Large intestine (tissue), 3 donors: Measurements from ENCODE around the gene SPATA33. TPM values are rescaled to one million over a fixed set of nuclear protein-coding genes. Genes with fewer than 3 reads are reported as not detected.

Source experiments
- DNase-seq, 2 donors: peaks; one replicate each; pipeline versions ENCODE4 v3.0.0 to v3.0.0-alpha.2; 2013
- H3K27ac ChIP-seq: one replicate; pipeline ENCODE4 v1.5.1; 2013; ENCODE audit warnings: low read length
- H3K27me3 ChIP-seq: 2 replicates; pipeline ENCODE4 v1.6.1; 2013; ENCODE audit warnings: low read length; ENCODE audit not compliant: control insufficient read depth, insufficient read depth
- H3K36me3 ChIP-seq: 2 replicates; pipeline ENCODE4 v1.6.1; 2013; ENCODE audit warnings: low read length; ENCODE audit not compliant: control insufficient read depth, insufficient read depth
- H3K4me1 ChIP-seq: one replicate; pipeline ENCODE4 v1.6.1; 2013; ENCODE audit warnings: low read length; ENCODE audit not compliant: control insufficient read depth, insufficient read depth
- H3K4me3 ChIP-seq: one replicate; pipeline ENCODE4 v1.5.1; 2013; ENCODE audit warnings: low read length
- H3K9me3 ChIP-seq: one replicate; pipeline ENCODE4 v1.6.1; 2013; ENCODE audit warnings: mild to moderate bottlenecking, low read depth, low read length, moderate library complexity; ENCODE audit not compliant: control insufficient read depth
- WGBS: methylation state at CpG from one replicate; pipeline ENCODE4 v1.1.5; 2013; ENCODE audit warnings: low lambda C conversion rate; ENCODE audit not compliant: insufficient coverage; 5-methylcytosine and 5-hydroxymethylcytosine counted together
- polyA plus RNA-seq: library from polyadenylated mRNA; unstranded; fragments of 120-200 nt; gene quantifications from one replicate; pipeline ENCODE4 v1.2.1, GENCODE V29; 2013

SPATA33 gene
- polyA plus RNA-seq, 1 donor: 11.0 TPM

DNA sequence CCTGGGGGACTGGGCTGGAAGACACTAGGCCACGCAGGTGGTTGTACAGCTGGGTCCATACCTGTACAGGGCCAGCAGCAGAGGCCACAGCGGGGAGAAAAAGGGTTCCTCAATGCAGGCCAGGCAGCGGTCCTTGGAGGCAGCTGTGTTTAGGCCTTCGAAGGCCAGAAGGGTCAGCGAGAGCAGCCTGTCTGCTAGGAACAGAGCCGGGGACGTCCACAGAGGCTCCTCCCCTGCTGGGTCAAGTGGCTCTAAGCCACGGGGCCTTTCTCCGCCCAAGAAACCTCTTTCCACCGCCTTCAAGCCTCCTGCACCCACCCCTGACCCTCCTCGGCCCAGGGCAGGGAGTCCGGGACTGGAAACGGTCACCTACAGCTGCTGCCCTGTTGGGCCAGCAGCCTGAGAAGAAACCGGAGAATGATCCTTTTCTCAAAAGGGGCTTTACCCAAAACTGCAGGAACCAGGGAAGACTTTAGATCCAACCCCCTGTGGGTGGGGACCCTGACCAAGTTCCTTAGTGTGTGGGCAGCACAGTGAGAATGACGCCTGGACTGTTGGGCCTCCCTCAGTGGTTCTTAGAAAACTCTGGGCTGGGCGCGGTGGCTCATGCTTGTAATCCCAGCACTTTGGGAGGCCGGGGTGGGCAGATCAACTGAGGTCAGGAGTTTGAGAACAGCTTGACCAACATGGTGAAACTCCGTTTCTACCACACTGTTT, 52.2 kb downstream of the SPATA33 start:
- Histone ChIP-seq H3K9me3 (no peaks in the 10 kb centered on the region), H3K27me3 (peaks cover 6% of the 10 kb centered on the region), H3K36me3 (peaks cover 3% of the 10 kb centered on the region), H3K27ac (no peak overlapping the region), H3K4me1 (peaks cover 8% of the 10 kb centered on the region), H3K4me3 (no peak overlapping the region)
- no peak for DNase-seq
- WGBS: no CpG with 5 or more reads among the region's 19 CpGs

DNA sequence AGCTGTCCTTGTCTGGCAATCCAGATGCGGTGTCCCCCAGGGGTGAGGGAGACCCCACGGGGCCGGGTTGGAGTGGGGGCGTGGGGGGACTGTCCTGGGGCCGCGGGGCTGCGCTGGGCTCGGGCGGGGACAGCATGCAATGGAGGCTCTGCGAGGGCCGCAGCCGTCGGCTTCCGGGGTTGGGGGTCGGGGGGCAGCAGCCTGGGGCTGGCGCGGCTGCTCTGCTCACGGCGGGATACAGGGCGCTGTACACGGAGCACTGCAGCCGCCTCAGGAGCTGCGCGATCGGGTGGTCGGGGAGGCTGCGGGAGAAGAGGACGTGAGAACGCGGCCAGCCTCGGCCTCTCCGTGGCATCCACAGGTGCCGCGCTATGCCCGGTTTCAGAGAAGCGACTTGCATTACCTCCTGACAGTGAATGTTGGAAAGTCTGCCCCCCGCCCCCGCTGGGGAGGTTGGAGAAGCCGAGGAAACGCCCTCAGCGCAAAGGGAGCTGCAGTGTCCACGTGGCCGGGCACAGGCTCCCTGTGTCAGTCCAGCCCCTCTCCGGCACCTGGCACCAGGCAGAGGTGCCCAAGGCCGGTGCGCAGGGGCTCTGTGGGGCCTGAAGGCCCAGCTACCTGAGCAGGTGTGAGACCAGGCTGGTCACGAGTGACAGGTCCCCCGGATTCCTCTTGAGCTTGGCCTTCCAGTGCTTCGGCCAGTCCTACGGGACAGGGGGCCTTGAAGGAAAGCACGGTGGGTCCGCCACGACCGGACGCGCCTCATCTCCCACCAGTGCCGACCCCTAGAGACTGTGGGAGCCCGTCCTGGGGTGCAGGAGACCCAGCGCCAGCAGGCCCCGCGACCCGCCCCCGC, 53.3 kb downstream of the SPATA33 start:
- no peak overlapping the region for H3K27ac ChIP-seq
- H3K36me3 ChIP-seq: peaks cover 3% of the 10 kb centered on the region
- H3K4me1 ChIP-seq: peaks cover 8% of the 10 kb centered on the region
- WGBS: no CpG with 5 or more reads among the region's 63 CpGs
- no peaks in the 10 kb centered on the region for H3K9me3 ChIP-seq
- no peak overlapping the region for H3K4me3 ChIP-seq
- peaks cover 6% of the 10 kb centered on the region for H3K27me3 ChIP-seq
- DNase-seq: no peak

DNA sequence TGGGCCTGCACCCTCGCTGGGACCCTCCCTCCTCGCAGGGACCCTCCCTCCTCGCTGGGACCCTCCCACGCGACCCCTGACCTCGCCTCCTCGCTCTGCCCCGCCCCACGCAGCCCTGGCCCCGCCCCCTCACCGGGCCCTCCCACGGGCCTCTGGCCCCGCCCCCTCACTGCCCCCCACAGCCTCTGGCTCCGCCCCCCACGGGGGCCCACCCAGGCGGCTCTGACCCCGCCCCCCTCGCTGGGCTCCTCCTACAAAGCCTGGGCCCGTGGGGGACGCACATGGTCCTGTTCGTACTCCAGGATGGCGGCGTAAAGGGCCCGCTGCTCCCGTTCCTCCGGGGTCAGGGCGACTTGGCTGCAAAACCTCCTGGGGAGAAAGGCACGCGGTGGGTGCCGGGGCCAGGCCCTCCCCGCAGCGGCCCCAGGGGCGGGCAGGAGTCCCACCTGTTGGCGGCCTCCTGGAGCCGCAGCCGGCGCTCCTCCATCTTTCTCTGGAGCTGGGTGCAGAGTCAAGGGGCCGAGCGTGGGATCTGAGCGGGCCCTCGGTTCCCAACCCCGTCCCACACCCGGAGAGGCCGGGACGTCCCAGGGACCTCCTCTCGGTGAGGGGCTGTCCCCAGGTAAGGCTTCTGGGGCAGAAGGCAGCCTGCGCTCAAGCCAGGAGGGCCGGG, 54.1 kb downstream of the SPATA33 start:
- H3K27me3 ChIP-seq: peaks cover 6% of the 10 kb centered on the region
- H3K9me3 ChIP-seq: no peaks in the 10 kb centered on the region
- peak in 1 of 2 donors; percentile 61 for DNase-seq
- H3K4me1 ChIP-seq: peaks cover 8% of the 10 kb centered on the region
- peaks cover 6% of the 10 kb centered on the region for H3K36me3 ChIP-seq
- H3K4me3 ChIP-seq: peak overlapping the region; percentile 59
- no CpG with 5 or more reads among the region's 48 CpGs for WGBS
- H3K27ac ChIP-seq: no peak overlapping the region

- Histone ChIP-seq H3K36me3 (peaks cover 6% of the 10 kb centered on the region), H3K27ac (no peak overlapping the region), H3K4me3 (peak overlapping the region; percentile 59), H3K27me3 (peaks cover 6% of the 10 kb centered on the region), H3K4me1 (peaks cover 8% of the 10 kb centered on the region), H3K9me3 (no peaks in the 10 kb centered on the region)
- DNase-seq: peak in 1 of 2 donors; percentile 22
- no CpG with 5 or more reads among the region's 22 CpGs for WGBS
These were observed 54.7 kb downstream of the SPATA33 start for GRCh38 chr16:89712274-89712781.

GRCh38 chr16:89716493-89716892, 58.9 kb downstream of the SPATA33 start:
- no peak for DNase-seq
- WGBS: no CpG with 5 or more reads among the region's 15 CpGs
- no peaks in the 10 kb centered on the region for H3K9me3 ChIP-seq

GRCh38 chr16:89716916-89717687, 59.5 kb downstream of the SPATA33 start:
- no CpG with 5 or more reads among the region's 29 CpGs for WGBS

More at GRCh38 chr16:89716493-89716892, 58.9 kb downstream of the SPATA33 start:
- Histone ChIP-seq H3K4me1 (peaks cover 17% of the 10 kb centered on the region), H3K4me3 (no peak overlapping the region), H3K36me3 (peaks cover 5% of the 10 kb centered on the region), H3K27ac (no peak overlapping the region), H3K27me3 (peaks cover 6% of the 10 kb centered on the region)

DNA sequence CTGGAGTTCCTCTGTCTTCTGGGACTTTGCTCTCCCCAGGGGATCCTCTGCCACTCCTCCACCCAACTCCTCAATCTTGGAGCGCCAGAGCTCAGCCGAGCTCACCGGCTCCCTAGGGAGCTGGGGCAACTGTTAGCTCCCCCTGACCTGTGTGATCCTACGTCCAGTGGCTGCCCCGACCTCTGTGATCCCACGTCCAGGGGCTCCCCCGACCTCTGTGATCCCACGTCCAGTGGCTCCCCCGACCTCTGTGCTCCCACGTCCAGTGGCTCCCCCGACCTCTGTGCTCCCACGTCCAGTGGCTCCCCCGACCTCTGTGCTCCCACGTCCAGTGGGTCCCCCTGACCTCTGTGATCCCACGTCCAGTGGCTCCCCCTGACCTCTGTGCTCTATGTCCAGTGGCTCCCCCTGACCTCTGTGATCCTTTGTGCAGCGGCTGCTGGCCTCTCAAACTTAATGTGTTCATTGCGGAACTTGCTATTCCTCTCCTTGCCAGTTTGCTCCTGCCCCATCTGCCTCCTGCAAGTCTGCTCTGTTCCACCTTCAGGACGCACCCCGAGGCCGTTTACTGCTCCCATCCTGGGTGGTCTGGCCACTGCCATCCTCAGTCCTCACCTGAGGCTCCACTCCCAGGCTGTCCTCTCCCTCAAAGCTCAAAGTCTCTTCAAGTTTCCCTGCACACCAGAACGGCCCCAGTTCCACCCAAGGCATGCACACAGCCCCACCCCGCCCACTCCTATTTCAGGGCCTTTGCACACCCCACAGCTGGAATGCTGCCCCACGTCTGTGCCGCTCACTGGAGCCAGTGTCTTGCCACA, 60.3 kb downstream of the SPATA33 start:
- no CpG with 5 or more reads among the region's 24 CpGs for WGBS
- H3K9me3 ChIP-seq: no peaks in the 10 kb centered on the region
- no peaks in the 10 kb centered on the region for H3K27me3 ChIP-seq
- H3K27ac ChIP-seq: no peak overlapping the region
- peaks cover 12% of the 10 kb centered on the region for H3K4me1 ChIP-seq
- H3K36me3 ChIP-seq: peaks cover 8% of the 10 kb centered on the region
- DNase-seq: peak in 1 of 2 donors; percentile 31
- no peak overlapping the region for H3K4me3 ChIP-seq

More at GRCh38 chr16:89716916-89717687, 59.5 kb downstream of the SPATA33 start:
- Histone ChIP-seq H3K27ac (no peak overlapping the region), H3K9me3 (no peaks in the 10 kb centered on the region), H3K27me3 (peaks cover 4% of the 10 kb centered on the region), H3K4me3 (no peak overlapping the region), H3K4me1 (peaks cover 15% of the 10 kb centered on the region), H3K36me3 (peaks cover 5% of the 10 kb centered on the region)
- no peak for DNase-seq
